K562 (cell line): ENCODE measurements around the gene ZDHHC11B. TPM values are rescaled to one million over a fixed set of nuclear protein-coding genes. Genes with fewer than 3 reads are reported as not detected.
"Not testable (repeated sequence)": the region's sequence is repeated elsewhere in the genome, so short reads cannot be mapped to it uniquely, and the experiment has no call there.

Source experiments
- ATAC-seq: fragments of 200-7000 bp; cut with Tn5 transposase; 3 replicates; pipeline ENCODE4 v1.9.1; 2020; ENCODE audit warnings: moderate library complexity
- BruUV-seq: library from RNA; stranded (reverse); fragments of 400-500 nt; replicated peaks from 2 replicates; lab custom pipeline; 2021; lab: Mats Ljungman, UMichigan
- CTCF ChIA-PET: fragments of 300-600 bp; formaldehyde crosslinking; extraction: SDS; loops from one replicate; lab custom pipeline; 2021; ENCODE audit warnings: low intra/inter-chr PET ratio; lab: Yijun Ruan, JAX
- POLR2A ChIA-PET: fragments of 300-600, 350-650 bp; sonication (Branson Sonifier 250); formaldehyde crosslinking; extraction: SDS; loops from one replicate; lab custom pipeline; 2021; ENCODE audit warnings: antibody characterized with exemption, inconsistent platforms; lab: Yijun Ruan, JAX
- DNase-seq, 4 experiments: peaks; one replicate each; pipeline versions ENCODE4 v3.0.0 to v3.0.0-alpha.2; 2011 to 2018; ENCODE audit warnings: low spot score in 3 of 4, mixed read lengths in 3 of 4; ENCODE audit errors: extremely low read depth in 1 of 4
- FAIRE-seq: peaks from 2 replicates; lab custom pipeline; 2011; peaks lifted over from hg19 to GRCh38; lab: Jason Lieb, UNC
- H2AFZ ChIP-seq: 2 replicates; pipeline ENCODE4 v1.6.0; 2011; ENCODE audit warnings: low read depth, low read length, control low read depth, inconsistent platforms
- H3K27ac ChIP-seq: fragments of 200-600 bp; 3 replicates; pipeline ENCODE4 v1.8.0; 2011; ENCODE audit warnings: low read depth, mild to moderate bottlenecking, control low read depth, inconsistent platforms, low read length, moderate library complexity, mixed read lengths; ENCODE audit errors: extremely low read depth
- H3K27me3 ChIP-seq, 2 experiments: fragments of 300-600 bp in 1 of 2; 2 replicates in 1 of 2; 3 replicates in 1 of 2; pipeline versions ENCODE4 v1.6.0 to v1.8.0; 2011; ENCODE audit warnings: inconsistent platforms in 2 of 2, low read length in 2 of 2, mild to moderate bottlenecking in 1 of 2, mixed read lengths in 1 of 2, moderate library complexity in 1 of 2; ENCODE audit not compliant: control insufficient read depth in 2 of 2, insufficient read depth in 2 of 2
- H3K36me3 ChIP-seq: fragments of 300-600 bp; 3 replicates; pipeline ENCODE4 v1.8.0; 2011; ENCODE audit warnings: mild to moderate bottlenecking, low read length, inconsistent platforms; ENCODE audit not compliant: control insufficient read depth, insufficient read depth
- H3K4me1 ChIP-seq, 2 experiments: fragments of 200-600 bp in 1 of 2; replicated peaks in 1 of 2; 2 replicates in 1 of 2; 3 replicates in 1 of 2; pipeline versions ENCODE4 v1.5.1 to v1.8.0; 2011; ENCODE audit warnings: inconsistent platforms in 2 of 2, low read length in 2 of 2, mild to moderate bottlenecking in 1 of 2, mixed read lengths in 1 of 2, moderate library complexity in 1 of 2; ENCODE audit not compliant: control insufficient read depth in 2 of 2, insufficient read depth in 2 of 2
- H3K4me2 ChIP-seq: 2 replicates; pipeline ENCODE4 v1.6.1; 2011; ENCODE audit warnings: low read length, control low read depth, inconsistent platforms, mixed read lengths; ENCODE audit not compliant: insufficient read depth
- H3K4me3 ChIP-seq: fragments of 200-600 bp; sonication (generic), shearing (Covaris generic); 2 replicates; pipeline ENCODE4 v1.5.1; 2016; ENCODE audit warnings: control low read depth, inconsistent platforms
- H3K79me2 ChIP-seq: fragments of 200-600 bp; 3 replicates; pipeline ENCODE4 v1.8.0; 2011; ENCODE audit warnings: low read length, inconsistent platforms; ENCODE audit not compliant: control insufficient read depth, insufficient read depth
- H3K9ac ChIP-seq, 2 experiments: 2 replicates each; pipeline versions ENCODE4 v1.6.0 to v1.6.1; 2011; ENCODE audit warnings: low read depth in 2 of 2, low read length in 2 of 2, control low read depth in 1 of 2, inconsistent platforms in 1 of 2, mild to moderate bottlenecking in 1 of 2, mixed read lengths in 1 of 2; ENCODE audit not compliant: insufficient read depth in 1 of 2
- H3K9me1 ChIP-seq: one replicate; pipeline ENCODE4 v1.6.0; 2011; ENCODE audit warnings: inconsistent platforms, mild to moderate bottlenecking, low read length, moderate library complexity; ENCODE audit not compliant: control insufficient read depth, insufficient read depth
- H3K9me3 ChIP-seq: replicated peaks from 2 replicates; pipeline ENCODE4 v1.5.1; 2011; ENCODE audit warnings: low read depth, low read length, inconsistent platforms; ENCODE audit not compliant: control insufficient read depth, insufficient read depth
- H4K20me1 ChIP-seq: replicated peaks from 2 replicates; pipeline ENCODE4 v1.6.1; 2011; ENCODE audit warnings: low read length, inconsistent platforms, mixed read lengths; ENCODE audit not compliant: control insufficient read depth, insufficient read depth
- HDAC8 ChIP-seq: fragments of 450-650 bp; IDR thresholded peaks from 2 replicates; pipeline ENCODE4 v1.6.1; 2016; ENCODE audit warnings: mild to moderate bottlenecking, missing genetic modification characterization, moderate library complexity, missing compliant biosample characterization
- MEF2A ChIP-seq: IDR thresholded peaks from 2 replicates; pipeline ENCODE4 v1.6.1; 2011; ENCODE audit warnings: low read depth, mild to moderate bottlenecking, low read length, moderate library complexity; ENCODE audit not compliant: control insufficient read depth
- WGBS: fragments of 100-300 bp; shearing (Covaris generic); methylation state at CpG from one replicate; pipeline ENCODE4 v1.1.6; 2016; ENCODE audit warnings: low coverage, mixed read lengths; ENCODE audit not compliant: insufficient coverage; ENCODE audit errors: missing lambda C conversion rate; 5-methylcytosine and 5-hydroxymethylcytosine counted together
- in situ Hi-C: fragments of 300-500 bp; cut with MboI; formaldehyde crosslinking; loops from 4 replicates; pipeline ENCODE4 v1.15.0; 2018; ENCODE audit warnings: inconsistent platforms, mixed read lengths
- intact Hi-C: fragments of 100-400 bp; cut with micrococcal nuclease; formaldehyde crosslinking; loops from 2 replicates; pipeline ENCODE4 v1.14.2; 2022
- polyA plus RNA-seq, 8 experiments: library from polyadenylated mRNA; depleted of rRNA in 4 of 8; stranded (reverse) in 5 of 8; unstranded in 3 of 8; fragments of >200 nt; fragmentation: Nextera tagmentation in 2 of 8; fragmentation: Illumina TruSeq in 1 of 8; extraction: Ambion mirVana in 2 of 8; extraction: Trizol in 1 of 8; gene quantifications; 2 replicates each; pipeline versions ENCODE4 v1.2.1 to v1.2.3, GENCODE V29; 2011 to 2014; ENCODE audit warnings: inconsistent platforms in 1 of 8, missing spikeins in 1 of 8
- total RNA-seq, 7 experiments: library from RNA; depleted of rRNA in 6 of 7; stranded (reverse); fragments of >200 nt in 6 of 7; fragmentation: Illumina TruSeq in 2 of 7; extraction: Trizol in 2 of 7; gene quantifications; 2 replicates each; pipeline versions ENCODE4 v1.2.1 to v1.2.3, GENCODE V29; 2011 to 2021; ENCODE audit warnings: low replicate concordance in 1 of 7

ZDHHC11B gene
- total and polyA plus RNA-seq, 9 of the 15 experiments (the other 6 are each of a cell fraction or from before 2014, with no cell fraction given), result 0.03 to 0.23 (median 0.15) TPM; not detected in 3

GRCh38 chr5:773517-774264 lies 10.8 kb downstream of the ZDHHC11B start:
- FAIRE-seq (no peak), ATAC-seq (no peak), DNase-seq (peak in 2 of 4 experiments; percentile 2 to 3)
- no peak overlapping the region for H3K9ac ChIP-seq
- H4K20me1 ChIP-seq, result no peaks in the 10 kb centered on the region; the same call in 1 of the 2 replicates
- in situ Hi-C loops (loop anchor here (5.0 kb wide), 1 partner anchor 96 kb away; no protein-coding TSS in a partner anchor), intact Hi-C loops (loop anchor here (5.0 kb wide), 1 partner anchor 91 kb away; no protein-coding TSS in a partner anchor)
- H3K36me3 ChIP-seq, result no peaks in the 10 kb centered on the region
- H3K27me3 ChIP-seq, result peaks cover 0 to 21% of the 10 kb centered on the region in 2 experiments; a peak in 2 of 5 replicates
- no peak overlapping the region for H3K27ac ChIP-seq
- ChIA-PET CTCF (no interaction called here), POLR2A (no interaction called here)
- H3K9me1 ChIP-seq, result no peaks in the 10 kb centered on the region
- H3K9me3 ChIP-seq, result no peaks in the 10 kb centered on the region
- peaks cover 0 to 24% of the 10 kb centered on the region in 2 experiments; a peak in 3 of 5 replicates for H3K4me1 ChIP-seq
- no peak overlapping the region for H3K4me3 ChIP-seq
- H2AFZ ChIP-seq, result no peak overlapping the region
- H3K4me2 ChIP-seq, result no peak overlapping the region
- BruUV-seq, result no TSS peak
- TF ChIP-seq HDAC8 (no peak), MEF2A (no peak)
- no peaks in the 10 kb centered on the region for H3K79me2 ChIP-seq
- WGBS, result 5% methylated on average over 6 of the region's 12 CpGs

- H3K4me2 ChIP-seq, H3K9me3 ChIP-seq, FAIRE-seq, H3K4me3 ChIP-seq, H3K27ac ChIP-seq, H3K79me2 ChIP-seq, CTCF ChIA-PET, H3K36me3 ChIP-seq, H3K9ac ChIP-seq, ATAC-seq, H4K20me1 ChIP-seq, BruUV-seq, POLR2A ChIA-PET, H3K9me1 ChIP-seq, H2AFZ ChIP-seq: not testable (repeated sequence)
- Histone ChIP-seq H3K4me1 (peaks cover 0 to 24% of the 10 kb centered on the region in 2 experiments; a peak in 3 of 5 replicates), H3K27me3 (peaks cover 0 to 21% of the 10 kb centered on the region in 2 experiments; a peak in 2 of 5 replicates)
- intact Hi-C loops (loop anchor here (5.0 kb wide), 1 partner anchor 91 kb away; no protein-coding TSS in a partner anchor), in situ Hi-C loops (loop anchor here (5.0 kb wide), 1 partner anchor 96 kb away; no protein-coding TSS in a partner anchor)
- DNase-seq, result peak in 2 of 4 experiments; percentile 2
- 15% methylated on average over 13 of the region's 13 CpGs for WGBS
These were observed 11.6 kb downstream of the ZDHHC11B start for GRCh38 chr5:772931-773330.

- H3K9me3 ChIP-seq, POLR2A ChIA-PET: not testable (repeated sequence)
These were observed 12.0 kb downstream of the ZDHHC11B start for GRCh38 chr5:772547-772890.

More at GRCh38 chr5:772547-772890, 12.0 kb downstream of the ZDHHC11B start:
- H3K9me1 ChIP-seq, CTCF ChIA-PET, H2AFZ ChIP-seq, BruUV-seq, ATAC-seq, H3K9ac ChIP-seq, H3K4me3 ChIP-seq, FAIRE-seq, H3K4me2 ChIP-seq, H3K27ac ChIP-seq, H3K79me2 ChIP-seq, DNase-seq, H4K20me1 ChIP-seq, H3K36me3 ChIP-seq: not testable (repeated sequence)
- 0% methylated on average over 1 of the region's 14 CpGs for WGBS
- peaks cover 0 to 21% of the 10 kb centered on the region in 2 experiments; a peak in 2 of 5 replicates for H3K27me3 ChIP-seq
- in situ Hi-C loops, result loop anchor here (5.0 kb wide), 1 partner anchor 95 kb away; no protein-coding TSS in a partner anchor
- H3K4me1 ChIP-seq, result peaks cover 0 to 20% of the 10 kb centered on the region in 2 experiments; a peak in 3 of 5 replicates
- intact Hi-C loops, result loop anchor here (5.0 kb wide), 1 partner anchor 90 kb away; no protein-coding TSS in a partner anchor
